Kidney epithelial cell (primary cell): Measurements from ENCODE around the gene CCL4. TPM values are rescaled to one million over a fixed set of nuclear protein-coding genes. Genes with fewer than 3 reads are reported as not detected.

ENCODE experiments used
- DNase-seq: peaks from one replicate; pipeline ENCODE4 v3.0.0-alpha.2; 2010; ENCODE audit warnings: low read depth
- H3K27me3 ChIP-seq: 2 replicates; pipeline ENCODE4 v1.6.0; 2011; ENCODE audit warnings: low read length; ENCODE audit not compliant: control insufficient read depth, insufficient read depth
- H3K36me3 ChIP-seq: 2 replicates; pipeline ENCODE4 v1.5.1; 2011; ENCODE audit warnings: low read length; ENCODE audit not compliant: control insufficient read depth, insufficient read depth
- H3K4me3 ChIP-seq: 2 replicates; pipeline ENCODE4 v1.5.1; 2011; ENCODE audit warnings: low read depth, mild to moderate bottlenecking, control low read depth, low read length
- total RNA-seq: library from RNA; depleted of rRNA; stranded (reverse); fragments of >200 nt; gene quantifications from 2 replicates; pipeline ENCODE4 v1.2.3, GENCODE V29; 2015
- TF ChIP-seq, protein P1 (sequence below): IDR thresholded peaks from 2 replicates; pipeline ENCODE4 v1.5.1; 2011; ENCODE audit warnings: mild to moderate bottlenecking, moderate library complexity, low read length, control low read depth, inconsistent platforms; ENCODE audit not compliant: insufficient read depth, poor library complexity, severe bottlenecking

The CCL4 gene
- total RNA-seq, 1 donor from 2014 or later = not detected

DNA sequence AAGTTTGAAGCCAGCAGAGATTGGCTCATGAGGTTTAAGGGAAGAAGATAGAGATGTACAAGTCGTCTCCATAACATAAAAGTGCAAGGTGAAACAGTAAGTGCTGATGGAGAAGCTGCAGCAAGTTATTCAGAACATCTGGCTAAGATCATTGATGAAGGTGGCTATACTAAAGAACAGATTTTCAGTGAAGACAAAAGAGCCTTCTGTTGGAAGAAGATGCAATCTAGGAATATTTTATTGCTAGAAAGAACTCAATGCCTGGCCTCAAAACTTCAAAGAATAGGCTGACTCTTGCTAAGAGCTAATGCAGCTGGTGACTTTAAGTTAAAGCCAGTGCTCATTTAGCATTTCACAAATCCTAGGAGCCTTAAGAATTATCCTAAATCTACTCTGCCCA, 26.0 kb downstream of the CCL4 start:
- H3K36me3 ChIP-seq = no peaks in the 10 kb centered on the region

GRCh38 chr17:36130346-36130745, 26.7 kb downstream of the CCL4 start:
- Histone ChIP-seq H3K36me3 (no peaks in the 10 kb centered on the region), H3K4me3 (no peak overlapping the region), H3K27me3 (no peaks in the 10 kb centered on the region)
- DNase-seq = no peak
- TF ChIP-seq, protein P1, sequence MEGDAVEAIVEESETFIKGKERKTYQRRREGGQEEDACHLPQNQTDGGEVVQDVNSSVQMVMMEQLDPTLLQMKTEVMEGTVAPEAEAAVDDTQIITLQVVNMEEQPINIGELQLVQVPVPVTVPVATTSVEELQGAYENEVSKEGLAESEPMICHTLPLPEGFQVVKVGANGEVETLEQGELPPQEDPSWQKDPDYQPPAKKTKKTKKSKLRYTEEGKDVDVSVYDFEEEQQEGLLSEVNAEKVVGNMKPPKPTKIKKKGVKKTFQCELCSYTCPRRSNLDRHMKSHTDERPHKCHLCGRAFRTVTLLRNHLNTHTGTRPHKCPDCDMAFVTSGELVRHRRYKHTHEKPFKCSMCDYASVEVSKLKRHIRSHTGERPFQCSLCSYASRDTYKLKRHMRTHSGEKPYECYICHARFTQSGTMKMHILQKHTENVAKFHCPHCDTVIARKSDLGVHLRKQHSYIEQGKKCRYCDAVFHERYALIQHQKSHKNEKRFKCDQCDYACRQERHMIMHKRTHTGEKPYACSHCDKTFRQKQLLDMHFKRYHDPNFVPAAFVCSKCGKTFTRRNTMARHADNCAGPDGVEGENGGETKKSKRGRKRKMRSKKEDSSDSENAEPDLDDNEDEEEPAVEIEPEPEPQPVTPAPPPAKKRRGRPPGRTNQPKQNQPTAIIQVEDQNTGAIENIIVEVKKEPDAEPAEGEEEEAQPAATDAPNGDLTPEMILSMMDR = no peak

More for the DNA sequence above, 26.0 kb downstream of the CCL4 start:
- no peaks in the 10 kb centered on the region for H3K27me3 ChIP-seq
- TF ChIP-seq, protein P1 = no peak
- H3K4me3 ChIP-seq = no peak overlapping the region
- DNase-seq = no peak

- H3K36me3 ChIP-seq = no peaks in the 10 kb centered on the region
- no peaks in the 10 kb centered on the region for H3K27me3 ChIP-seq
- no peak for DNase-seq
- no peak overlapping the region for H3K4me3 ChIP-seq
- TF ChIP-seq, protein P1 = no peak
These were observed 27.8 kb downstream of the CCL4 start for GRCh38 chr17:36131421-36131820.

GRCh38 chr17:36131931-36132330, 28.3 kb downstream of the CCL4 start:
- no peaks in the 10 kb centered on the region for H3K27me3 ChIP-seq
- TF ChIP-seq, protein P1 = no peak
- DNase-seq = no peak
- no peak overlapping the region for H3K4me3 ChIP-seq
- no peaks in the 10 kb centered on the region for H3K36me3 ChIP-seq

DNA sequence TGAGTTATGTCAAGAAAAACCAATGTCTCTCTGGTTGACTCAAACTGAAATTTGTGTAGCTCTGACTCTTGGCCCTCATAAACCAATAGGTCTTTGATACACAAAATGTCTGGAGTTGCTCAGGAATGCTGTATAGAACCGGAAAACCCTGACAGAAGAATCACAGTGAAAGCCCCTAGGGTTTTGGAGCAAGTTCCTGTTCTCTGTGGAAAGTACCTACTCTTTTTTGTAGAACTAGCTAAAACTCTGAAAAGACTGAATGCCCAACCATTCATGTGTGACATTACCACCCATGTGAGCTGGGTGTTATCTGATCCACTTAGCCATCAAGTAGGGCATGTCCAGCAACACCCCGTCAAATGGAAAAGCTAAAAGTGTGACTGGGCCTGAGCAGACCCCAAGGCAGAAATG, 28.8 kb downstream of the CCL4 start:
- no peak for DNase-seq
- no peaks in the 10 kb centered on the region for H3K36me3 ChIP-seq
- H3K27me3 ChIP-seq = no peaks in the 10 kb centered on the region
- TF ChIP-seq, protein P1 = no peak
- H3K4me3 ChIP-seq = no peak overlapping the region

DNA sequence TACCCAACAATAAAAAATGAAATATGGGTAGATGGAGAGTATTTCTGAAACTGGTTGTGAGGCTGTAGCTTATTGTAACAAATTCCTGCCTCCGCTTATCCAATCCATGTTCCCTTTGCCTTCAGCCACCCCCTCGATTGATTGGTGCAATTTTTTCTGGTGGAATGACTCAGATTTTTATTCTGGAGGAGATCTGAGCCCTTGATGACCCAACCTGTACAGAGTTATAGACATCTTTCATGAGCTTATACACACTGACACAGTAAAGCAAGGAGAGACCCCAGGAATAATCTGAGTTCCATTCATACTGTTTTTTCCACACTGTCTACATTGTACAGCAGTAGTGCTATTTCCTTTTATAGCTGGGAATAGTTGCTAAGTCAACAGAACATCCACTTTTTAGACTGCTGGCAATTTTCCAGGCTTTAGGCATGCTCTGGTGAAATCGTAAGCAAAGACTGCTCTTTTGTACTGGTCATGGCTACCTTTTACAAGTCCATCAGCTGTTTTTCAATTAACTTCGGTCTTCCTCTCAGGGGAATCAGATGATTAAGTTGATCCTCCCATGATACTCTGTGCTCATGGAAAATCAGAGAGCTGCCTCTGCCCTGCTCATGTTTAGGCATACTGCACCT, 30.1 kb downstream of the CCL4 start:
- no peak overlapping the region for H3K4me3 ChIP-seq
- DNase-seq = no peak
- H3K27me3 ChIP-seq = no peaks in the 10 kb centered on the region
- no peaks in the 10 kb centered on the region for H3K36me3 ChIP-seq
- TF ChIP-seq, protein P1 = no peak
